Liver (tissue), 2 donors: Measurements from ENCODE around the gene TMEM98.

Source experiments
- ATF3 ChIP-seq: IDR thresholded peaks from 2 replicates; pipeline ENCODE4 v1.6.1; 2016; ENCODE audit warnings: antibody characterized with exemption
- GABPA ChIP-seq, 2 donors: IDR thresholded peaks in 1 of 2; conservative IDR thresholded peaks in 1 of 2; 2 replicates each; pipeline ENCODE4 v1.6.1; 2016; ENCODE audit warnings: antibody characterized with exemption in 2 of 2, mild to moderate bottlenecking in 1 of 2, moderate library complexity in 1 of 2
- SP1 ChIP-seq: IDR thresholded peaks from 2 replicates; pipeline ENCODE4 v1.6.1; 2018; ENCODE audit warnings: antibody characterized with exemption, mild to moderate bottlenecking
- donor health status: healthy.

GRCh38 chr17:32926183-32926582 is 1.8 kb upstream of the TMEM98 start:
- no peak for TF ChIP-seq GABPA (IDR thresholded peaks at IDR 0.05 in 1 of 2, conservative IDR thresholded peaks at IDR 0.05 in 1 of 2)
- no peak for TF ChIP-seq SP1
- no peak for TF ChIP-seq ATF3
